GM12873 (cell line): Measurements from ENCODE around the gene BCR.

ENCODE experiments used
- TF ChIP-seq, protein P1 (sequence below): IDR thresholded peaks from 2 replicates; pipeline ENCODE4 v1.5.1; 2012; ENCODE audit warnings: low read depth, mild to moderate bottlenecking, moderate library complexity, low read length, control low read depth; ENCODE audit not compliant: insufficient read depth; ENCODE audit errors: missing control alignments

Gene BCR

DNA sequence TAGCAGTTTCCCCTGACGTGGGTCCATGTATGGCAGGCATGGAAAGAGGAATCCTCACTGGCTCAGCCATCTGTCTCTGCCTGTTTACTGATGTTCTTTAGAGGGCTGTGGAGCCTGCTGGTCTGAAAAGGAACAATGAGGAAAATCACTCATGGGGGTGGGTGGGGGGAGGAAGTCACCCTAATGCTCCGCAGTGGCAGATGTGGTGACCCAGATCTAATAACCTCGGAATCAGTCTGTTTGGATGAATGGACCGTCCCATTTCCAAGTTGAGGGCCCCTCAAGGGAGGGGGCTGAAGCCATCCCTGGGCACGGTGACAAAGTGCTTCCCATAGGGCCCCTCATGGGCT is 4.4 kb downstream of the BCR start:
- TF ChIP-seq, protein P1, sequence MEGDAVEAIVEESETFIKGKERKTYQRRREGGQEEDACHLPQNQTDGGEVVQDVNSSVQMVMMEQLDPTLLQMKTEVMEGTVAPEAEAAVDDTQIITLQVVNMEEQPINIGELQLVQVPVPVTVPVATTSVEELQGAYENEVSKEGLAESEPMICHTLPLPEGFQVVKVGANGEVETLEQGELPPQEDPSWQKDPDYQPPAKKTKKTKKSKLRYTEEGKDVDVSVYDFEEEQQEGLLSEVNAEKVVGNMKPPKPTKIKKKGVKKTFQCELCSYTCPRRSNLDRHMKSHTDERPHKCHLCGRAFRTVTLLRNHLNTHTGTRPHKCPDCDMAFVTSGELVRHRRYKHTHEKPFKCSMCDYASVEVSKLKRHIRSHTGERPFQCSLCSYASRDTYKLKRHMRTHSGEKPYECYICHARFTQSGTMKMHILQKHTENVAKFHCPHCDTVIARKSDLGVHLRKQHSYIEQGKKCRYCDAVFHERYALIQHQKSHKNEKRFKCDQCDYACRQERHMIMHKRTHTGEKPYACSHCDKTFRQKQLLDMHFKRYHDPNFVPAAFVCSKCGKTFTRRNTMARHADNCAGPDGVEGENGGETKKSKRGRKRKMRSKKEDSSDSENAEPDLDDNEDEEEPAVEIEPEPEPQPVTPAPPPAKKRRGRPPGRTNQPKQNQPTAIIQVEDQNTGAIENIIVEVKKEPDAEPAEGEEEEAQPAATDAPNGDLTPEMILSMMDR = no peak

DNA sequence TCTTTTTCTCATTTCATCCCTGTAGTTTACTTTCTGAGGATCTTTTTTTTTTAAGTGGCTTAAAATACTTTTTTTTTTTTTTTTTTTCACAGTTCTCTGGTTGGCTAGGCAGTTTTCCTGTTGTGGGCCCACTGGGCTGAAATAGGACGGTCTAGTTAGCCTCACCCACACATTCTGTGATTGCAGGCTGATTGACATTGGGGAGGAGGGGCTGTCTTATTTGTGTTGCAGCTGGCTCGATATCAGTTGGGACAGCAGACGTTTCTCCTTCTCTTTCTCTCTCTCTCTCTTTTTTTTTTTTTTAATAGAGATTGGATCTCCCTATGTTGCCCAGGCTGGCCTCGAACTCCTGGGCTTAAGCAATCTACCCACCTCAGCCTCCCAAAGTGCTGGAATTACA is 6.9 kb downstream of the BCR start:
- TF ChIP-seq, protein P1 = no peak

DNA sequence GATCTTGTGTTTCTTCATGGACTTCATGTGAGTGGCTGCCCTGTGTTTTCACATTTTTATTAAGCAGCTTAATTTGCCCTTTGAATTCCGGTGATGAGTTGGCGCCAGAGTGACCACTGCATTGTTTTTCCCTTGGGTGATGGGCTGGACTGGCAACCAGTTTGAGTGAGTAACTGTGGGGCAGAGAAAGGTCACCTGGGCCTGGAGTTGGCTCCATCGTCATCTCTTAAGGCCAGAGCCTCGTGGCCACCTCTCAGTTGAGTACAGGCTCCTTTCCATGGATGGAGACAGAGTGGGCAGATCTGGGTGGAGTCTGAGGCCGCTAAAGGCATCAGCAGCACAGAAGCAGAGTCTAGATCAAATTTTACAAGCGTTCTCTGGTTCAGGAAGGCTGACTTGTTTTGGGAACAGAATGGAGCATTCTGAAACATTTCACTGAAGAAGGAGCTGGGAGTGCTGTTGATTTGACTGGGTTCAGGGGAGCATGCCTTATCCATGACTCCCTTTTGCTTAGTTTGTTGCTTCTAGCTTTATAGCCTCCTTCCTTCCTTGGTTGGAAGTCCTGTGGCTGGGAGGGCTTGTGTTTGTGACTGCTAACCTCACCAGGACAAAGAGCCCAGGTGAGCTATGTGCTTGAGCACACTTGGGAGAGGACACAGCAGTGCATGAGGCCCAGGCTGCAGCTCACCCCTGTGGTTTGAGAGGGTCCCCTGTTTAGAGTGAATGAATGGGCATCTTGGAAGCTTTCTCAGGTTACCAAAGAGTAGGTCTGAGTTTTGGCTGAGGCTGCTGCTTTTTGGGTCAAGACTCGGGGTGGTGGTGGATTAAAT is 7.8 kb downstream of the BCR start:
- TF ChIP-seq, protein P1 = no peak

DNA sequence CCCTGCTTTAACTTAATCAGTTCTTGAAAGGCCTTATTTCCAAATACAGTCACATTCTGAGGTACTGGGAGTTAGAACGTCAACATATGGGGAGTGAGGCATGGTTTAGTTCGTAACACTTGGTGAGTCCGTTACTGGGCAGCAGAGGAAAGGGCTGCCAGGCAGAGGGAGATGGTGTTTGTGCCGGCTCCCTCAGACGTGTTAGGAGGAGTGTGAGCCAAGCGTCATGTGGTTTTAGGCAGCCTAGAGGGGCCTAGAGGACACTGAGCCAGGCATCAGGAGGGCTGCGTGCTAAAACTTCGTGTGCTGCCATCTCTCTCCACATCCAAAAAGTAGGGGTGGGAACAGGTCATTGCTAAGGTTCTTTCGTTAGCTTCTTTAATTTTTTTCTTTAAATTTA is 10.2 kb downstream of the BCR start:
- TF ChIP-seq, protein P1 = no peak

DNA sequence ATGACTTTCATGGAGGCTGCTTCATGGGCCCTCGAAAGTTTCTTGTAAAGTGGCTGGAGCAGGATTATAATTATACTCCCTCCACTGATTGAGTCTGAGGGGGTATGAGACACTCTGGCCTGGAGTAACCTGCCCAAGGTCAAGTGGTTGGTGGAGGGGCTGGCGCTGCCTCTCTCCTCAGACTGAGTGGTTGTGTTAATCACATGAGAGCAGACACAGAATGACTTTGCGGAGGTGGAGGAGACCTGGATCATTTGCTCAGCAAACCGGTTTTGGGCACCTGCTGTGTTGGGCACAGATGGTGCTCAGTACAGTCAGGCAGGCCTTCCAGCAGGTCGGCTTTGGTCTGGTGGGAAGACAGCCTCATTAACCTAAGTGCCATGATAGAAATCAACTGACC is 11.8 kb downstream of the BCR start:
- TF ChIP-seq, protein P1 = no peak

DNA sequence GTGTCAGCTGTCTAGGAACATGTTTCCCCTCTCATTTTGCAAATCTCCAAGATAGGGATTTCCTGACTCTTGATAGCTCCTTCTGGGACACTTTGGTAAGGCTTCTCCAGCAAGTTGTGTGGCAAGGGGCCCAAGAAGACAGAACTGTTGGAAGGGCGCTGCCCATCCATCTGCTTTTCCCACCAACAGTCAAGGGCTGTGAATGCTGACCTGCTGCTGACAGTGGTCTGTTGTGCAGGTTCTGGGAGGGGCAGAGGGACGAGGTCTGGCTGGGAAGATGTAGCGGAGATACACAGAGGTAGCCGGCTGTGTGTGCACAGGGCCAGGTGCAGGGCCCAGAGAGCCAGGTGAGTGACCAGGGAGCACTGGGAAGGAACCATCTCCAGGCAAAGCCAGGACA is 12.2 kb downstream of the BCR start:
- TF ChIP-seq, protein P1 = no peak

DNA sequence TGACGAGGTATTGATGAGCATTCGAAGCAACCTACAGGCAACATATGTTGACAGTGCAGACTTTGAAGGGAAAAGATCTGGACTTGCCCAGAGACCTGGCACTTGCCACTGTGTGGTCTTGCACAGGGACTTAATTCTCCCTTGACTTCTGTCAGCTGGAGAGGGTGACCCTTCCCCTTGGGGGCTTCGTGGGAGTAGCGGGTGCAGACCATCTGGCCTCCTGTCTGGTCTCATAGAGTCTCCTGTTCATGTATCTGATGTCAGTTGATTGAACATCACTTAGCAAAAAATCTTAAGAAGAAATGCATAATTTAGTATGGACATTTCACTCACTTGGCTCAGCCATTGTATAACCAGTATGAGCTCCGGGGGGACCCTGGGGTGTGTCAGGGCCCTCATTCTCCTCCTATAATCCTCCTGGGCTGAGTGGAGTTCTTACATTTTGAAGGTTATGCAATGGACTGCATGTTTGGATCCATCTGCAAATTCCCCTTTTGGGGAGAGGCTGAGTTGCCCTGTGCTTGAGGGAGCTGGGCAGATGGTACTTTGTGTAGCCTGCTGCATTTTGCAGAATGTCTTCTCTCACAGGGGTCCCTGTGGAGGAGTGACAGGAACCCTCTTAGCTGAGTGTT is 13.0 kb downstream of the BCR start:
- TF ChIP-seq, protein P1 = no peak
